ENCODE measurements around the gene CR2.
A peak's percentile ranks its signal among the peaks of the same experiment; 100 is the strongest.
"Not testable (repeated sequence)": the region's sequence is repeated elsewhere in the genome, so short reads cannot be mapped to it uniquely, and the experiment has no call there.

CR2 gene

GRCh38 chr1:207444514-207445217 is 9.5 kb upstream of the CR2 start:
- no peak for DNase-seq (ENCODE audit: low spot score)

GRCh38 chr1:207453710-207454045 is 450 bp upstream of the CR2 start:
- no peak for DNase-seq (ENCODE audit: low spot score)

- DNase-seq (ENCODE audit: low spot score) = no peak
Measured at GRCh38 chr1:207455183-207455754, 1.1 kb downstream of the CR2 start.

GRCh38 chr1:207458414-207458813 is 4.3 kb downstream of the CR2 start:
- no peak for DNase-seq (ENCODE audit: low spot score)

- no peak for DNase-seq (ENCODE audit: low spot score)
Measured at GRCh38 chr1:207459008-207459407, 4.9 kb downstream of the CR2 start.

GRCh38 chr1:207461649-207462048 is 7.5 kb downstream of the CR2 start:
- DNase-seq (ENCODE audit: low spot score) = no peak

GRCh38 chr1:207462535-207462934 is 8.4 kb downstream of the CR2 start:
- no peak for DNase-seq (ENCODE audit: low spot score)

- DNase-seq (ENCODE audit: low spot score) = no peak
Measured at GRCh38 chr1:207463021-207463420, 8.9 kb downstream of the CR2 start.

GRCh38 chr1:207463571-207463970 is 9.4 kb downstream of the CR2 start:
- no peak for DNase-seq (ENCODE audit: low spot score)

- DNase-seq (ENCODE audit: low spot score) = no peak
Measured at GRCh38 chr1:207470927-207471326, 16.8 kb downstream of the CR2 start.

- no peak for DNase-seq (ENCODE audit: low spot score)
Measured at GRCh38 chr1:207474210-207474609, 20.1 kb downstream of the CR2 start.

- DNase-seq (ENCODE audit: low spot score) = no peak
Measured at GRCh38 chr1:207486198-207486597, 32.1 kb downstream of the CR2 start.

- no peak for DNase-seq (ENCODE audit: low spot score)
Measured at GRCh38 chr1:207487636-207488035, 33.5 kb downstream of the CR2 start.

- no peak for DNase-seq (ENCODE audit: low spot score)
Measured at GRCh38 chr1:207493212-207493611, 39.1 kb downstream of the CR2 start.

GRCh38 chr1:207494171-207494570 is 40.0 kb downstream of the CR2 start:
- DNase-seq (ENCODE audit: low spot score) = no peak

GRCh38 chr1:207495281-207495680 is 41.2 kb downstream of the CR2 start:
- not testable (repeated sequence) for DNase-seq (ENCODE audit: low spot score)

GRCh38 chr1:207495801-207496792 is 42.0 kb downstream of the CR2 start, which contains the start of gene CR1:
TSS of gene CR1 (plus strand) at chr1:207496157. CDS start at chr1:207496268, 111 bp downstream.
- peak; percentile 65 for DNase-seq (ENCODE audit: low spot score)

- DNase-seq (ENCODE audit: low spot score) = no peak
Measured at GRCh38 chr1:207497941-207498340, 43.8 kb downstream of the CR2 start.

GRCh38 chr1:207499573-207499972 is 45.4 kb downstream of the CR2 start:
- DNase-seq (ENCODE audit: low spot score) = peak; percentile 67

- DNase-seq (ENCODE audit: low spot score) = no peak
Measured at GRCh38 chr1:207500306-207500705, 46.2 kb downstream of the CR2 start.

GRCh38 chr1:207501071-207501470 is 46.9 kb downstream of the CR2 start:
- DNase-seq (ENCODE audit: low spot score) = no peak

GRCh38 chr1:207502726-207503125 is 48.6 kb downstream of the CR2 start:
- no peak for DNase-seq (ENCODE audit: low spot score)

GRCh38 chr1:207503950-207504349 is 49.8 kb downstream of the CR2 start:
- no peak for DNase-seq (ENCODE audit: low spot score)

Data from left forelimb (tissue), 1 donor.